A673 (cell line): Measurements from ENCODE around the gene ENOX1. TPM values are rescaled to one million over a fixed set of nuclear protein-coding genes. Genes with fewer than 3 reads are reported as not detected.
A peak's percentile ranks its signal among the peaks of the same experiment; 100 is the strongest.

ENCODE experiments used
- BruUV-seq: library from RNA; stranded (reverse); fragments of 400-500 nt; replicated peaks from 2 replicates; lab custom pipeline; 2021; lab: Mats Ljungman, UMichigan
- CTCF ChIA-PET: fragments of 300-600 bp; sonication (Branson Sonifier 250); formaldehyde crosslinking; loops from one replicate; lab custom pipeline; 2022; ENCODE audit warnings: antibody characterized with exemption; lab: Charles Lee
- POLR2A ChIA-PET: fragments of 300-600 bp; sonication (Branson Sonifier 250); formaldehyde crosslinking; loops from one replicate; lab custom pipeline; 2022; ENCODE audit warnings: antibody characterized with exemption; ENCODE audit not compliant: low non-redundant PET; lab: Charles Lee
- DNase-seq: peaks from one replicate; pipeline ENCODE4 v3.0.0-alpha.2; 2015; ENCODE audit warnings: low spot score
- H3K27ac ChIP-seq: fragments of 200-600 bp; sonication (generic); 2 replicates; pipeline ENCODE4 v1.5.1; 2016; ENCODE audit warnings: mixed run types, low read depth, mild to moderate bottlenecking, mixed read lengths, antibody characterized with exemption, low read length; ENCODE audit not compliant: poor library complexity, severe bottlenecking
- H3K27me3 ChIP-seq: fragments of 200-600 bp; sonication (generic); replicated peaks from 2 replicates; pipeline ENCODE4 v1.6.1; 2017; ENCODE audit warnings: mixed run types, low read depth, mild to moderate bottlenecking, mixed read lengths, antibody characterized with exemption, low read length; ENCODE audit not compliant: insufficient read depth, poor library complexity
- H3K36me3 ChIP-seq: fragments of 200-600 bp; sonication (generic); 2 replicates; pipeline ENCODE4 v1.6.1; 2016; ENCODE audit warnings: mixed run types, mild to moderate bottlenecking, mixed read lengths, antibody characterized with exemption, low read length; ENCODE audit not compliant: insufficient read depth, poor library complexity, severe bottlenecking
- H3K4me1 ChIP-seq: fragments of 200-600 bp; sonication (generic); 2 replicates; pipeline ENCODE4 v1.6.1; 2017; ENCODE audit warnings: mixed run types, mild to moderate bottlenecking, mixed read lengths, antibody characterized with exemption, low read length; ENCODE audit not compliant: insufficient read depth, poor library complexity, severe bottlenecking
- H3K4me3 ChIP-seq: fragments of 200-600 bp; sonication (generic); 2 replicates; pipeline ENCODE4 v1.5.1; 2016; ENCODE audit warnings: low read depth, mixed run types, mild to moderate bottlenecking, mixed read lengths, low read length; ENCODE audit not compliant: poor library complexity, severe bottlenecking
- H3K9me3 ChIP-seq: fragments of 200-600 bp; sonication (generic); 2 replicates; pipeline ENCODE4 v1.6.1; 2016; ENCODE audit warnings: mixed run types, low read depth, mild to moderate bottlenecking, mixed read lengths, antibody characterized with exemption, low read length; ENCODE audit not compliant: poor library complexity, severe bottlenecking
- CTCF ChIP-seq: fragments of 300-800, 200-600 bp; sonication (generic); conservative IDR thresholded peaks from 2 replicates; pipeline ENCODE4 v1.5.1; 2017; ENCODE audit warnings: low read depth, mild to moderate bottlenecking, antibody characterized with exemption, low read length, moderate library complexity, mixed read lengths
- EZH2 ChIP-seq: fragments of 200-600 bp; sonication (generic); IDR thresholded peaks from 2 replicates; pipeline ENCODE4 v1.6.1; 2017; ENCODE audit warnings: borderline replicate concordance, low read depth, mild to moderate bottlenecking, mixed read lengths, antibody characterized with exemption, low read length; ENCODE audit not compliant: poor library complexity, severe bottlenecking
- intact Hi-C: fragments of 100-400 bp; cut with micrococcal nuclease; formaldehyde crosslinking; loops from one replicate; pipeline ENCODE4 v1.10.0; 2022; ENCODE audit not compliant: unreplicated experiment
- total RNA-seq: library from RNA; stranded (reverse); gene quantifications from 2 replicates; pipeline ENCODE4 v1.2.3, GENCODE V29; 2021

ENOX1 gene
- total RNA-seq, 1 experiment from 2014 or later, result 4.4 TPM

DNA sequence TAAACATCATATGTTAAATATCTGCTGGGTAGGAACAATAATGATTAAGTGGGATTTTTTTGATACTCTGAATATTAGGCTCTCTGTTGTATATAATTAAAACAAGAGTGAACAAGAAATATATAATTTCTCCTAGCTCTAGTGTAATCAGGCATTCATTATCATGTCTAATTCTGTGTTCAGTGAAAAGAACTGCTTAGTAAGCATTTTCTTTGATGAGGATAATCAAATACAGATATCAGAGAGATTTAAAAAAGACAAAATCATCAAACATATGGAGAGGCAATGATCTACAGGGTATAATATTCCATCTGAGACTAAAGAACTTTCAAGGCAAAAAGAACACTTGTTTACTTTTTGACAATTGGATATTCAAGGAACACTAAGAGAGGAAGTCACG, 522.3 kb downstream of the ENOX1 start:
- Histone ChIP-seq H3K27me3 (no peaks in the 10 kb centered on the region), H3K4me3 (no peak overlapping the region), H3K36me3 (no peaks in the 10 kb centered on the region), H3K9me3 (no peaks in the 10 kb centered on the region), H3K4me1 (peaks cover 4% of the 10 kb centered on the region), H3K27ac (no peak overlapping the region)
- no TSS peak for BruUV-seq
- TF ChIP-seq EZH2, result no peak
- TF ChIP-seq CTCF, result no peak
- intact Hi-C loops, result no loop called here
- no peak for DNase-seq
- POLR2A ChIA-PET, result no interaction called here
- CTCF ChIA-PET, result no interaction called here

GRCh38 chr13:43263047-43263446, 523.7 kb downstream of the ENOX1 start:
- intact Hi-C loops, result no loop called here
- CTCF ChIA-PET, result no interaction called here
- no TSS peak for BruUV-seq

DNA sequence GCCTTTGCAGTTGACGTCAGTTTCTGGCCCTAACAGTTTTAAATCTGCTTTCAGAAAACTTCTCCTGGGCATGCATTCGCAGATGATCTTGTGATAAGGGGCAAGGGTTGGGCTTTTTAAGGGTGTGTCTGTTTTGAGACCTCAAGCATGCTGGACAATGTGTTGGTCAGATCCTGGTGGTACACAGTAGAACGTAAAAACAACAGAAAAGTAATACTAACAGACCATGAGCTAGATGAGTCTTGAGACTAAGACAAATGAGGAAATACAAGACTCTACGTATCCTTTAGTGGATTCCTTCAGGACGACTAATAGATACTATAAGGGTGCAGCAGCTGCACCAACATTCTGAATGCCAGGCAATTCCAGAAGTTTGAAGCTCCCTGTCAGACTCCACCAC, 525.8 kb downstream of the ENOX1 start:
- Histone ChIP-seq H3K4me3 (no peak overlapping the region), H3K27ac (no peak overlapping the region), H3K4me1 (peaks cover 2% of the 10 kb centered on the region), H3K27me3 (no peaks in the 10 kb centered on the region), H3K9me3 (no peaks in the 10 kb centered on the region), H3K36me3 (no peaks in the 10 kb centered on the region)
- ChIA-PET CTCF (no interaction called here), POLR2A (no interaction called here)
- intact Hi-C loops, result no loop called here
- DNase-seq, result peak; percentile 7
- no TSS peak for BruUV-seq
- TF ChIP-seq CTCF (no peak), EZH2 (no peak)

More at GRCh38 chr13:43263047-43263446, 523.7 kb downstream of the ENOX1 start:
- Histone ChIP-seq H3K36me3 (no peaks in the 10 kb centered on the region), H3K4me1 (peaks cover 4% of the 10 kb centered on the region), H3K9me3 (no peaks in the 10 kb centered on the region), H3K27ac (no peak overlapping the region), H3K4me3 (no peak overlapping the region), H3K27me3 (no peaks in the 10 kb centered on the region)
- POLR2A ChIA-PET, result no interaction called here
- DNase-seq, result no peak
- TF ChIP-seq EZH2, result no peak
- no peak for TF ChIP-seq CTCF
